HCT116 (cell line): ENCODE data around the gene ZNF143. TPM values are rescaled to one million over a fixed set of nuclear protein-coding genes. Genes with fewer than 3 reads are reported as not detected.
"Not testable (repeated sequence)": the region's sequence is repeated elsewhere in the genome, so short reads cannot be mapped to it uniquely, and the experiment has no call there.

ENCODE experiments used
- ATAC-seq: fragments of 200-7000 bp; cut with Tn5 transposase; 2 replicates; pipeline ENCODE4 v1.9.1; 2020; ENCODE audit warnings: mild to moderate bottlenecking, moderate library complexity
- BruUV-seq: library from RNA; stranded (reverse); fragments of 400-500 nt; replicated peaks from 2 replicates; lab custom pipeline; 2021; lab: Mats Ljungman, UMichigan
- CTCF ChIA-PET: fragments of 300-600 bp; sonication (Branson Sonifier 250); formaldehyde crosslinking; loops from one replicate; lab custom pipeline; 2021; ENCODE audit warnings: antibody characterized with exemption; lab: Charles Lee
- POLR2A ChIA-PET: fragments of 300-600, 350-600 bp; sonication (Branson Sonifier 250); formaldehyde crosslinking; loops from one replicate; lab custom pipeline; 2021; ENCODE audit warnings: antibody characterized with exemption; lab: Charles Lee
- RAD21 ChIA-PET, 2 experiments: fragments of 300-600 bp; sonication (Branson Sonifier 250); formaldehyde crosslinking; loops; one replicate each; lab custom pipeline; 2023; ENCODE audit warnings: low total read pairs in 2 of 2; ENCODE audit not compliant: uncharacterized antibody in 2 of 2, unreplicated experiment in 2 of 2, low non-redundant PET in 1 of 2; lab: Charles Lee
- DNase-seq: peaks from one replicate; pipeline ENCODE4 v3.0.0-alpha.2; 2010; ENCODE audit warnings: low read depth, low spot score
- H2AFZ ChIP-seq: fragments of 200-600 bp; shearing (Covaris generic), sonication (generic); 2 replicates; pipeline ENCODE4 v1.6.1; 2017; ENCODE audit warnings: low read depth, mixed run types, mixed read lengths, antibody characterized with exemption, low read length; ENCODE audit not compliant: poor library complexity, severe bottlenecking
- H3K27ac ChIP-seq: 2 replicates; pipeline ENCODE4 v1.5.1; 2012; ENCODE audit warnings: low read depth, low read length
- H3K27me3 ChIP-seq: fragments of 200-600 bp; sonication (generic); 2 replicates; pipeline ENCODE4 v1.6.1; 2016; ENCODE audit warnings: mixed run types, low read length, mixed read lengths; ENCODE audit not compliant: insufficient read depth
- H3K36me3 ChIP-seq, 2 experiments: fragments of 200-500 bp in 1 of 2; fragments of 200-600 bp in 1 of 2; sonication (Bioruptor generic) in 1 of 2; sonication (generic) in 1 of 2; 2 replicates each; pipeline versions ENCODE4 v1.5.1 to v1.6.1; 2014 to 2016; ENCODE audit warnings: low read length in 2 of 2, inconsistent platforms in 1 of 2, mixed read lengths in 1 of 2, mixed run types in 1 of 2; ENCODE audit not compliant: insufficient read depth in 2 of 2, control insufficient read depth in 1 of 2
- H3K4me1 ChIP-seq, 2 experiments: fragments of 200-600 bp in 1 of 2; sonication (generic) in 1 of 2; 2 replicates each; pipeline versions ENCODE4 v1.5.1 to v1.6.1; 2012 to 2017; ENCODE audit warnings: low read length in 2 of 2, inconsistent platforms in 1 of 2, mild to moderate bottlenecking in 1 of 2, mixed read lengths in 1 of 2, mixed run types in 1 of 2, moderate library complexity in 1 of 2; ENCODE audit not compliant: insufficient read depth in 2 of 2, control insufficient read depth in 1 of 2
- H3K4me2 ChIP-seq: fragments of 200-600 bp; sonication (generic); 2 replicates; pipeline ENCODE4 v1.6.1; 2017; ENCODE audit warnings: mixed run types, low read length, mixed read lengths
- H3K4me3 ChIP-seq, 2 experiments: fragments of 200-600 bp in 1 of 2; sonication (generic) in 1 of 2; replicated peaks in 1 of 2; 2 replicates each; pipeline ENCODE4 v1.5.1; 2011 to 2016; ENCODE audit warnings: low read length in 2 of 2, control low read depth in 1 of 2, low read depth in 1 of 2, mild to moderate bottlenecking in 1 of 2, mixed read lengths in 1 of 2, mixed run types in 1 of 2
- H3K79me2 ChIP-seq: fragments of 200-600 bp; sonication (generic); 2 replicates; pipeline ENCODE4 v1.6.1; 2017; ENCODE audit warnings: mild to moderate bottlenecking, mixed run types, low read length, moderate library complexity, mixed read lengths; ENCODE audit not compliant: insufficient read depth
- H3K9ac ChIP-seq: fragments of 200-600 bp; sonication (generic); 2 replicates; pipeline ENCODE4 v1.6.1; 2016; ENCODE audit warnings: low read length, mixed read lengths
- H3K9me2 ChIP-seq: fragments of 200-600 bp; sonication (generic), shearing (Covaris generic); 2 replicates; pipeline ENCODE4 v1.6.1; 2017; ENCODE audit warnings: mixed run types, mild to moderate bottlenecking, moderate library complexity; ENCODE audit not compliant: insufficient read depth
- H3K9me3 ChIP-seq, 2 experiments: fragments of 200-500 bp in 1 of 2; fragments of 200-600 bp in 1 of 2; sonication (Bioruptor generic) in 1 of 2; sonication (generic) in 1 of 2; 2 replicates each; pipeline ENCODE4 v1.6.1; 2014 to 2017; ENCODE audit warnings: low read length in 2 of 2, mixed read lengths in 2 of 2, inconsistent platforms in 1 of 2, low read depth in 1 of 2, mild to moderate bottlenecking in 1 of 2, mixed run types in 1 of 2, moderate library complexity in 1 of 2; ENCODE audit not compliant: control insufficient read depth in 1 of 2, insufficient read depth in 1 of 2
- H4K20me1 ChIP-seq: fragments of 200-600 bp; sonication (generic), shearing (Covaris generic); 2 replicates; pipeline ENCODE4 v1.6.1; 2017; ENCODE audit warnings: mixed run types, mild to moderate bottlenecking, moderate library complexity; ENCODE audit not compliant: insufficient read depth
- CBX3 ChIP-seq: IDR thresholded peaks from 2 replicates; pipeline ENCODE4 v1.6.1; 2012; ENCODE audit warnings: low read depth
- CTCF ChIP-seq, 3 experiments: fragments of 200-600 bp in 1 of 3; sonication (generic) in 1 of 3; IDR thresholded peaks in 2 of 3; conservative IDR thresholded peaks in 1 of 3; 2 replicates each; pipeline ENCODE4 v1.5.1; 2012 to 2017; ENCODE audit warnings: low read depth in 2 of 3, low read length in 2 of 3, antibody characterized with exemption in 1 of 3, borderline replicate concordance in 1 of 3, control low read depth in 1 of 3, mild to moderate bottlenecking in 1 of 3, mixed read lengths in 1 of 3, mixed run types in 1 of 3, moderate library complexity in 1 of 3; ENCODE audit not compliant: insufficient read depth in 1 of 3
- EGR1 ChIP-seq: IDR thresholded peaks from 2 replicates; pipeline ENCODE4 v1.6.1; 2012; ENCODE audit warnings: low read depth
- EZH2 ChIP-seq: fragments of 200-600 bp; sonication (generic); IDR thresholded peaks from 2 replicates; pipeline ENCODE4 v1.6.1; 2017; ENCODE audit warnings: antibody characterized with exemption, mixed run types
- FOSL1 ChIP-seq: IDR thresholded peaks from 2 replicates; pipeline ENCODE4 v1.6.1; 2012; ENCODE audit warnings: low read depth
- JUND ChIP-seq: IDR thresholded peaks from 2 replicates; pipeline ENCODE4 v1.6.1; 2012
- POLR2AphosphoS5 ChIP-seq: IDR thresholded peaks from 2 replicates; pipeline ENCODE4 v1.6.1; 2011; ENCODE audit warnings: mild to moderate bottlenecking, low read depth, low read length, moderate library complexity
- SIN3A ChIP-seq: IDR thresholded peaks from 2 replicates; pipeline ENCODE4 v1.6.1; 2012; ENCODE audit warnings: low read depth
- SP1 ChIP-seq: IDR thresholded peaks from 2 replicates; pipeline ENCODE4 v1.6.1; 2012; ENCODE audit warnings: low read depth
- SRF ChIP-seq: IDR thresholded peaks from 2 replicates; pipeline ENCODE4 v1.6.1; 2012; ENCODE audit warnings: low read depth
- ZFX ChIP-seq: fragments of 450-650 bp; IDR thresholded peaks from 2 replicates; pipeline ENCODE4 v1.6.1; 2017
- intact Hi-C: fragments of 100-400 bp; cut with micrococcal nuclease; formaldehyde crosslinking; loops from 2 replicates; pipeline ENCODE4 v1.10.0; 2022
- total RNA-seq: library from RNA; stranded (reverse); gene quantifications from one replicate; pipeline ENCODE4 v1.2.1, GENCODE V29; 2021; ENCODE audit not compliant: unreplicated experiment
- TF ChIP-seq, protein P1 (sequence below): IDR thresholded peaks from 2 replicates; pipeline ENCODE4 v1.6.1; 2012

The ZNF143 gene
- total RNA-seq, 1 experiment from 2014 or later: 27.5 TPM

DNA sequence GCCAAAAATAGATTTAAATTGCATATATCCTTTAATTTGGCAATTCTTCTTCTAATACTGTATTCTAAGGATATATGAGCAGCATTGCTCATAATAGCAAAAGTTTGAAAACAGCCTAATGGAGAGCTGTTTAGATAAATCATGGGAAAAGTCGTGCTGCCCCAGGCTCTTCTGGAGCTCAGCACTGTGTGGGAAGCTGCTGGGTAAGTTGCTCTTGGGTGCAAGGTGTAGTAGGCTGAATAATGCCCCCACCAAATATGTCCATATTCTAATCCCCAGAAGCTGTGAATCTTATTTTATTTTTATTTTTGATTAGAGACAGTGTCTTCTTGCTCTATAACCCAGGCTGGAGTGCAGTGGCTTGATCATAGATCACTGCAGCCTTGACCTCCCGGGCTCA lies 77.7 kb downstream of the ZNF143 start:
- Histone ChIP-seq H2AFZ (no peak overlapping the region), H3K9me2 (no peaks in the 10 kb centered on the region), H3K79me2 (no peaks in the 10 kb centered on the region), H3K36me3 (no peaks in the 10 kb centered on the region), H3K9ac (no peak overlapping the region), H3K4me1 (peaks cover 0 to 7% of the 10 kb centered on the region in 2 experiments; a peak in 2 of 4 replicates), H3K9me3 (no peaks in the 10 kb centered on the region), H3K27ac (no peak overlapping the region), H4K20me1 (no peaks in the 10 kb centered on the region), H3K4me3 (no peak overlapping the region), H3K4me2 (no peak overlapping the region), H3K27me3 (no peaks in the 10 kb centered on the region)
- intact Hi-C loops: loop anchor here (5.0 kb wide), 1 partner anchor 74 kb away; no protein-coding TSS in a partner anchor
- no peak for DNase-seq
- RAD21 ChIA-PET: interaction anchor here in 1 of 2 experiments (0.7 kb wide), 1 partner anchor 436 kb away, joined by 5 read pairs; no protein-coding TSS in a partner anchor
- CTCF ChIA-PET: no interaction called here
- no peak for TF ChIP-seq FOSL1
- BruUV-seq: no TSS peak
- no peak for ATAC-seq
- POLR2A ChIA-PET: interaction anchor here (1.1 kb wide), 1 partner anchor 767 kb away, joined by 3 read pairs; the partner anchor contains the start of gene ADM

- POLR2A ChIA-PET, RAD21 ChIA-PET: not testable (repeated sequence)
Measured at GRCh38 chr11:9549216-9549615, 88.4 kb downstream of the ZNF143 start.

DNA sequence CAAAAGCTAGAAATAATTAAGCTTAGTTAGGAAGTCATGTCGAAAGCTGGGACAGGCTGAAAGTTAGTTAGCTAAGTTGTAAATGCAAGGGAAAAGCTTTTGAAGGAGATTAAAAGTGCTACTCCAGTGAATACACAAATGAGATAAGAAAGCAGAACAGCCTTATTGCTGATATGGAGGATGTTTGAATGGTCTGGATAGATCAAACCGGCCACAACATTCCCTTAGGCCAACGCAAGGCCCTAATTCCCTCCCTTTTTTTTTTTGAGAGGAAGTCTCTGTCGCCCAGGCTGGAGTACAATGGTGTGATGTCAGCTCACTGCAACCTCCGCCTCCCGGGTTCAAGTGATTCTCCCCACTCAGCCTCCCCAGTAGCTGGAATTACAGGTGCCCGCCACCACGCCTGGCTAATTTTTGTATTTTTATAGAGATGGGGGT lies 89.4 kb downstream of the ZNF143 start:
- BruUV-seq: no TSS peak
- no peak overlapping the region for H3K9ac ChIP-seq
- TF ChIP-seq EGR1 (no peak), CBX3 (no peak), POLR2AphosphoS5 (no peak), SRF (no peak), SIN3A (no peak), SP1 (no peak), ZFX (no peak), CTCF (IDR thresholded peaks at IDR 0.05 in 2 of 3, conservative IDR thresholded peaks at IDR 0.05 in 1 of 3; ENCODE audit: borderline replicate concordance in 1 of 3, insufficient read depth in 1 of 3, low read depth in 2 of 3, low read length in 2 of 3) (no peak), FOSL1 (no peak), JUND (no peak), EZH2 (no peak)
- TF ChIP-seq, protein P1, sequence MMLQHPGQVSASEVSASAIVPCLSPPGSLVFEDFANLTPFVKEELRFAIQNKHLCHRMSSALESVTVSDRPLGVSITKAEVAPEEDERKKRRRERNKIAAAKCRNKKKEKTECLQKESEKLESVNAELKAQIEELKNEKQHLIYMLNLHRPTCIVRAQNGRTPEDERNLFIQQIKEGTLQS: no peak
- no peak overlapping the region for H3K4me2 ChIP-seq
- DNase-seq (no peak), ATAC-seq (no peak)
- H3K9me2 ChIP-seq: no peaks in the 10 kb centered on the region
- H3K79me2 ChIP-seq: no peaks in the 10 kb centered on the region
- no peaks in the 10 kb centered on the region for H3K36me3 ChIP-seq
- RAD21 ChIA-PET: no interaction called here
- no peak overlapping the region for H3K27ac ChIP-seq
- POLR2A ChIA-PET: no interaction called here
- no peaks in the 10 kb centered on the region for H3K4me1 ChIP-seq
- H4K20me1 ChIP-seq: no peaks in the 10 kb centered on the region
- no peaks in the 10 kb centered on the region for H3K9me3 ChIP-seq
- H3K27me3 ChIP-seq: no peaks in the 10 kb centered on the region
- intact Hi-C loops: no loop called here
- H2AFZ ChIP-seq: no peak overlapping the region
- no peak overlapping the region for H3K4me3 ChIP-seq
- CTCF ChIA-PET: interaction anchor here (1.0 kb wide), 1 partner anchor 15 kb away, joined by 3 read pairs; no protein-coding TSS in a partner anchor

More at GRCh38 chr11:9549216-9549615, 88.4 kb downstream of the ZNF143 start:
- H2AFZ ChIP-seq, H3K36me3 ChIP-seq, H3K4me1 ChIP-seq, BruUV-seq, H3K27ac ChIP-seq, H4K20me1 ChIP-seq, CTCF ChIA-PET, H3K79me2 ChIP-seq, H3K4me3 ChIP-seq, intact Hi-C loops, H3K4me2 ChIP-seq, H3K9me3 ChIP-seq, H3K9me2 ChIP-seq, DNase-seq, H3K9ac ChIP-seq, H3K27me3 ChIP-seq, ATAC-seq: not testable (repeated sequence)
